GM12864 (cell line): ENCODE results near the gene UAP1L1.
A peak's percentile ranks its signal among the peaks of the same experiment; 100 is the strongest.
"Not testable (repeated sequence)": the region's sequence is repeated elsewhere in the genome, so short reads cannot be mapped to it uniquely, and the experiment has no call there.

Experiments
- DNase-seq: peaks from one replicate; pipeline ENCODE4 v3.0.0-alpha.2; 2011; ENCODE audit warnings: low read depth
- H3K4me3 ChIP-seq: 2 replicates; pipeline ENCODE4 v1.5.1; 2011; ENCODE audit warnings: mild to moderate bottlenecking, low read depth, low read length, control low read depth
- TF ChIP-seq, protein P1 (sequence below): IDR thresholded peaks from 2 replicates; pipeline ENCODE4 v1.5.1; 2011; ENCODE audit warnings: low read depth, mild to moderate bottlenecking, moderate library complexity, low read length, control low read depth, inconsistent platforms; ENCODE audit errors: missing control alignments

Gene UAP1L1

DNA sequence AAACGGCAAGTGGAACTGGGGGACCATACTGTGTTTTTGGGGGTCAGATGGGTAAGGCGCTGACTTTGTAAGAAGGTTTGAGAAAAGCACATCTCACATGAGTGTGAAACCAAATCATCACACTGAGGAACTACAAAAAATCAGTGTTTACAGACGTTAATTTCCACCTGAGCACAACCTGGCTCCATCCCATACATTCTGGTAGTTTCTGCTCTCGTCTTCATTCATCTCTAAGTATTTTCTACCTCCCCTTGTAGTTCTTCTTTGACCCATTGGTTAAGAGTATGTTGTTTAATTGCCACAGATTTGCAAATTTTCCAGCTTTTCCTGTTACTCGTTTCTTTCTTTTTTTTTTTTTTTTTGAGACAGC, 46.1 kb downstream of the UAP1L1 start:
- H3K4me3 ChIP-seq = no peak overlapping the region; the same call in 1 of the 2 replicates
- DNase-seq = peak; percentile 49
- TF ChIP-seq, protein P1, sequence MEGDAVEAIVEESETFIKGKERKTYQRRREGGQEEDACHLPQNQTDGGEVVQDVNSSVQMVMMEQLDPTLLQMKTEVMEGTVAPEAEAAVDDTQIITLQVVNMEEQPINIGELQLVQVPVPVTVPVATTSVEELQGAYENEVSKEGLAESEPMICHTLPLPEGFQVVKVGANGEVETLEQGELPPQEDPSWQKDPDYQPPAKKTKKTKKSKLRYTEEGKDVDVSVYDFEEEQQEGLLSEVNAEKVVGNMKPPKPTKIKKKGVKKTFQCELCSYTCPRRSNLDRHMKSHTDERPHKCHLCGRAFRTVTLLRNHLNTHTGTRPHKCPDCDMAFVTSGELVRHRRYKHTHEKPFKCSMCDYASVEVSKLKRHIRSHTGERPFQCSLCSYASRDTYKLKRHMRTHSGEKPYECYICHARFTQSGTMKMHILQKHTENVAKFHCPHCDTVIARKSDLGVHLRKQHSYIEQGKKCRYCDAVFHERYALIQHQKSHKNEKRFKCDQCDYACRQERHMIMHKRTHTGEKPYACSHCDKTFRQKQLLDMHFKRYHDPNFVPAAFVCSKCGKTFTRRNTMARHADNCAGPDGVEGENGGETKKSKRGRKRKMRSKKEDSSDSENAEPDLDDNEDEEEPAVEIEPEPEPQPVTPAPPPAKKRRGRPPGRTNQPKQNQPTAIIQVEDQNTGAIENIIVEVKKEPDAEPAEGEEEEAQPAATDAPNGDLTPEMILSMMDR = no peak

DNA sequence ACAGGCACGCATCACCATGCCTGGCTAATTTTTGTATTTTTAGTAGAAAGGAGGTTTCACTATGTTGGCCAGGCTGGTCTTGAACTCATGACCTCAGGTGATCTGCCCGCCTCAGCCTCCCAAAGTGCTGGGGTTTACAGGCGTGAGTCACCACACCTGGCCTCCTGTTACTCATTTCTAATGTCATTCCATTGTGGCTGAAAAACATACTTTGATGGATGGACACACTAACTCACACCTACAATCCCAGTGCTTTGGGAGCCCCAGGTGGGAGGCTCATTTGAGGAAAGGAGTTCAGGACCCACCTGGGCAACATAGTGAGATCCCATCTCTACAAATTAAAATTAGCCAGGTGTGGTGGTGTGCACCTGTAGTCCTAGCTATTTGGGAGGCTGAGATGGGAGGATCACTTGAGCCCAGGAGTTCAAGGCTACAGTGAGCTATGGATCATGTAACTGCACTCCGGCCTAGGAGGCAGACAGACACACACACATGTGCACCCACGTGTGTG, 46.7 kb downstream of the UAP1L1 start:
- not testable (repeated sequence) for DNase-seq, H3K4me3 ChIP-seq

DNA sequence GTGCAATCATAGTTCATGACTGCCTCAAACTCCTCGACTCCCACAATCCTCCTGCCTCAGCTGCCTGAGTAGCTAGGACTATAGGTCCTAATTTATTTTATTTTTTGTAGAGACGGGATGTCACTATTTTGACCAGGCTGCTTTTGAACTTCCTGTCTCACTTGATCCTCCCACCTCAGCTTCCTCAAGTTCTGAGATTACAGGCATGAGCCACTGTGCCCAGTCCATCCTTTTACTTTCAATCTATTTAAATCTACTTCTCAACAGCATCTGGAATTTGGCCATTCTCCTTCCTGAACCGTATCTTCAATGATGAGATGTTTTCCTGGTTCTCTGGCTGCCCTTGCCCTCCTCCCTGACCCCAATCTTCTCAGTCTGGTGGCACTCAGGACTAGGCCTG, 49.5 kb downstream of the UAP1L1 start:
- no peak for DNase-seq
- TF ChIP-seq, protein P1 = no peak
- peak overlapping the region; percentile 77 for H3K4me3 ChIP-seq

DNA sequence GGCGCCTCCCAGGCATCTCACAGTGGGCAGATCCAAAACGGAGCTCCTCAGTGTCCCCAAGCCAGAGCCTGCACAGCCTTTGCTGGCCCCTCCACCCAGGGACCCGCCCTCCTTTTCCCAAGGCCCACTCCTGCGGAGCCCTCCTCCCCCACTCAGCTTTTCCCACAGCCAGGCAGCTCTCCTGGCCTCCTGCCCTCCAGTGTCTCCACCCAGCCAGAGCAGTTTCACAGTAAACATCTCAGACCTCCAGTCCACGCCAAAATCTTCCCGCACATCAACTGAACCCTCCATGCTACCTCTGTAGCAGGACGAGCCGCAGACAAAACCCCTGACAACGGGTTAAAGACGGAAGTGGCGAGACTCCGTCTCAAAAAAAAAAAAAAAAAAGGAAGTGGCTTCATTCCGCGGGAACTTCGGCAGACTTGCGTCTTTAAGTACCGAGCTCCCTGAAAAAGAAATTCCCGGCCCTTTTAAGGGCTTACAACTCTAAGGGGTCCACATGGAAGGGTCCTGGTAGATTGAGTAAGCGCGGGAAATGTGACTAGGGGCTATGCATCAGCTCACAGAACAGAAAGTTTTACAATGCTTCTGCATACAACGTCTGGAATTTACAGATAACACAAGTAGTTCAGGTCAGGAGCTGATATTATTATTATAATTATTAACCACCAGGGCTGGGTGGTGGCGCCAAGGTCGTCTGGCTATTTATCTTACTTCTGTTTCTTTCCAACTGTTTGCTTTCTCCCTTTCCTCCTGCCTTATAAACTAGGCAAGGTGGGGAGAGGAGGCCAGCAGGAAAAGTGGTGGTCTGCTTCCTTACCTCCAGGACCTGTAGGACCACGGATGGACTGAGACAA, 50.2 kb downstream of the UAP1L1 start:
- TF ChIP-seq, protein P1 = no peak
- DNase-seq = no peak
- H3K4me3 ChIP-seq = peak overlapping the region; percentile 77

DNA sequence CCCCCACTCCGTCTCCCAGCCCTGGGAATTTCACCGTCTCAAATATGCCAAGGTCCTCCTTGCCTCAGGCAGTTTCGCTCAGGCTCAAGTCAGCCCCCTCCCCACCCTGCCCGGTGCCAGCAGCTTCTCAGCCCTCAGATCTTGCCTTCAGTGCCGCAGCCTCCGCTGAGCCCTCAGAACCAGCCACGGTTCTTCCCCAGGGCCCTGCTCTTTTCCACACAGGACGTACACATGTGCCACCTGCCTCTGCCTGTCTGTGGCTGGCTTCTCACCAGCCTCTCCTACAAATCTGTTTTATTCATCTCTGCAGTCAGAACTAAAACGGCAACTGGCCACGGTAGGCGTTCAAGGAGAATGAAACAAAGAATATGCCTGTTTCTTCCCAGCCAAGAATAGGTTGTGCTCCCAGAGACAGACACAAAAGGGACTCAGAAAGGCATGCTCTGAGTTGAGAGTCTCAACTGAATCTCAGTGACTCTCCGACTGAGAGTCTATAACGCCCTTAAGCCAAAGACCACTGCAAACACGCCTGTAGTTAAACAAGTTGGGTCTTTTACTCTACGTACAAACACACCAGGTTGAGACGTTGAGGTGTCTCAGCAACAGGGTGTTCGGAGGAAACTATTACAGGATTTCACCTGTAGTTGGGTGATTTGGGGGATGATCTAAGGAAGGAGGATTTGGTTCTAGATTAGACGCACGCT, 51.0 kb downstream of the UAP1L1 start:
- TF ChIP-seq, protein P1 = no peak
- no peak for DNase-seq
- peak overlapping the region; percentile 77 for H3K4me3 ChIP-seq

DNA sequence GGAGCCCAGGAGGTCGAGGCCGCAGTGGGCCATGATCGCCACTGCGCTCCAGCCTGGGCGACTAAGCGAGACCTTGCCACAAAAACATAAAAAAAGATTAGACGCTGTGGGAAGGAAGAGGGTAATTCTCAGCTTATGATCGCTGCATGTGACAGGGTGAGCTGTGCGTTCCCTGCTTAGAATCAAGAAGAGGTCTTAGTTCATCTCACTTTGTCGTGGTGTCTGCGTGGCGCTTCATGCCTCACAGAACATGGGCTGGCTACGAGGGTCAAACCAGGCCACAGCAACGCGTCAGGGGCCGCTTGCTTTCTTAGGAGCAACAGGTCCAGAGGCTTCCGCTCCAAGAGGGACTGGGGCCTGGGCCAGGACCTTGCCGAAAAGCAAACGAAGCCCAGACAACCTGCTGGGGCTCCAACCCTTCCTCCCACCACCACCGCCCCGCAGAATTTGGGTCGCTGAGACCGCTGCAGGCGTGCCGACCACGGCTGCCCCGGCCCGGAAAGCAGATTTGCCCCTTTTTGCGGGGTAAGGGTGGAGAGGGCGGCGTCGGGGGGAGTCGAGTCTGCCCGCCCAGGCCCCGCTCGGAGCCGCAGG, 51.6 kb downstream of the UAP1L1 start:
- no peak for DNase-seq
- TF ChIP-seq, protein P1 = no peak

More for the DNA sequence above, 51.6 kb downstream of the UAP1L1 start:
- peak overlapping the region; percentile 77 for H3K4me3 ChIP-seq
